ENCODE measurements around the gene HAUS3.
"Not testable (repeated sequence)": the region's sequence is repeated elsewhere in the genome, so short reads cannot be mapped to it uniquely, and the experiment has no call there.

HAUS3 gene

GRCh38 chr4:2251795-2252529 lies 10.0 kb upstream of the HAUS3 start:
- DNase-seq (ENCODE audit: low spot score): no peak

GRCh38 chr4:2251073-2251794 lies 9.3 kb upstream of the HAUS3 start:
- no peak for DNase-seq (ENCODE audit: low spot score)

GRCh38 chr4:2250357-2251072 lies 8.6 kb upstream of the HAUS3 start:
- DNase-seq (ENCODE audit: low spot score): no peak

- DNase-seq (ENCODE audit: low spot score): no peak
Observed at GRCh38 chr4:2249526-2250356, 7.8 kb upstream of the HAUS3 start.

GRCh38 chr4:2248821-2249261 lies 6.9 kb upstream of the HAUS3 start:
- DNase-seq (ENCODE audit: low spot score): no peak

- DNase-seq (ENCODE audit: low spot score): no peak
Observed at GRCh38 chr4:2248044-2248780, 6.3 kb upstream of the HAUS3 start.

- no peak for DNase-seq (ENCODE audit: low spot score)
Observed at GRCh38 chr4:2247128-2248043, 5.5 kb upstream of the HAUS3 start.

- DNase-seq (ENCODE audit: low spot score): no peak
Observed at GRCh38 chr4:2246384-2247127, 4.6 kb upstream of the HAUS3 start.

GRCh38 chr4:2245787-2246275 lies 3.9 kb upstream of the HAUS3 start:
- no peak for DNase-seq (ENCODE audit: low spot score)

GRCh38 chr4:2245057-2245786 lies 3.3 kb upstream of the HAUS3 start:
- no peak for DNase-seq (ENCODE audit: low spot score)

- DNase-seq (ENCODE audit: low spot score): peak; percentile 38
Observed at GRCh38 chr4:2243681-2244380, 1.9 kb upstream of the HAUS3 start.

GRCh38 chr4:2241003-2241402 lies 918 bp downstream of the HAUS3 start:
- no peak for DNase-seq (ENCODE audit: low spot score)

GRCh38 chr4:2236944-2237666 lies 4.8 kb downstream of the HAUS3 start:
- DNase-seq (ENCODE audit: low spot score): no peak

GRCh38 chr4:2231082-2231481 lies 10.8 kb downstream of the HAUS3 start:
- DNase-seq (ENCODE audit: low spot score): no peak

GRCh38 chr4:2226261-2226660 lies 15.7 kb downstream of the HAUS3 start:
- no peak for DNase-seq (ENCODE audit: low spot score)

- no peak for DNase-seq (ENCODE audit: low spot score)
Observed at GRCh38 chr4:2222838-2223237, 19.1 kb downstream of the HAUS3 start.

- DNase-seq (ENCODE audit: low spot score): not testable (repeated sequence)
Observed at GRCh38 chr4:2221378-2221777, 20.5 kb downstream of the HAUS3 start.

Data from AG20443 (cell line).